Measurements from ENCODE around the gene USP49.

The USP49 gene

DNA sequence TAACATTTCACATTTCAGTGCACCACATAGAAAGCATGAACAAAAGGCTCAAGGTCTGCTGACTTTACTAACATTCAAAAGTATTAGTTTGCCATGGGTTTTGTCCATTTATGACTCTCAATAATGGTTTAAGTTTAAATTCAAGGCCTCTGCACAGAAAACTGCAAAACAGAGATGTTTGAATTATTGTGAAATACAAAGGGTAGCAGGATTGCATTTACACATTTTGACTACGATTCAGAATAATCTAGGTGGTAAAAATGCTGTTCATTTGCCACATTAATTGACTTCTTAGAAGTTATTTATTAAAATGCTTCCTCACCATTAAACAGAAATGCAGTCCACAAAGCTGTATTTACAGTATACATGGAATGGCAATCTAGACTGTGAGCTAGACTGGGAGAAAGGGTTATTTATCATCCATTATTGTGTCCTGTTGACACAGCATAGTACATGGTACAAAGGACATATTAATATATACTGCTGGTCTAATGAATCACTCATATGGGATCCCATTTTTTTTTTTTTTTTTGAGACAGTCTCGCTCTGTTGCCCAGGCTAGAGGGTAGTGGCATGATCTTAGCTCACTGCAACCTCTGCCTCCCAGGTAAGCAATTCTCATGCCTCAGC, 18.0 kb downstream of the USP49 start:
- H3K4me3 Mint-ChIP-seq, result no peak overlapping the region
- H3K4me1 Mint-ChIP-seq, result no peaks in the 10 kb centered on the region
- TF ChIP-seq, protein P1, sequence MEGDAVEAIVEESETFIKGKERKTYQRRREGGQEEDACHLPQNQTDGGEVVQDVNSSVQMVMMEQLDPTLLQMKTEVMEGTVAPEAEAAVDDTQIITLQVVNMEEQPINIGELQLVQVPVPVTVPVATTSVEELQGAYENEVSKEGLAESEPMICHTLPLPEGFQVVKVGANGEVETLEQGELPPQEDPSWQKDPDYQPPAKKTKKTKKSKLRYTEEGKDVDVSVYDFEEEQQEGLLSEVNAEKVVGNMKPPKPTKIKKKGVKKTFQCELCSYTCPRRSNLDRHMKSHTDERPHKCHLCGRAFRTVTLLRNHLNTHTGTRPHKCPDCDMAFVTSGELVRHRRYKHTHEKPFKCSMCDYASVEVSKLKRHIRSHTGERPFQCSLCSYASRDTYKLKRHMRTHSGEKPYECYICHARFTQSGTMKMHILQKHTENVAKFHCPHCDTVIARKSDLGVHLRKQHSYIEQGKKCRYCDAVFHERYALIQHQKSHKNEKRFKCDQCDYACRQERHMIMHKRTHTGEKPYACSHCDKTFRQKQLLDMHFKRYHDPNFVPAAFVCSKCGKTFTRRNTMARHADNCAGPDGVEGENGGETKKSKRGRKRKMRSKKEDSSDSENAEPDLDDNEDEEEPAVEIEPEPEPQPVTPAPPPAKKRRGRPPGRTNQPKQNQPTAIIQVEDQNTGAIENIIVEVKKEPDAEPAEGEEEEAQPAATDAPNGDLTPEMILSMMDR (IDR thresholded peaks at IDR 0.05; ENCODE audit: unreplicated experiment in 3 of 3), result no peak
- no peak overlapping the region for H3K27ac Mint-ChIP-seq
- no peaks in the 10 kb centered on the region for H3K27me3 Mint-ChIP-seq (ENCODE audit: low read depth)
- no peaks in the 10 kb centered on the region for H3K9me3 Mint-ChIP-seq
- H3K36me3 Mint-ChIP-seq (ENCODE audit: low read depth), result peaks cover 7% of the 10 kb centered on the region

DNA sequence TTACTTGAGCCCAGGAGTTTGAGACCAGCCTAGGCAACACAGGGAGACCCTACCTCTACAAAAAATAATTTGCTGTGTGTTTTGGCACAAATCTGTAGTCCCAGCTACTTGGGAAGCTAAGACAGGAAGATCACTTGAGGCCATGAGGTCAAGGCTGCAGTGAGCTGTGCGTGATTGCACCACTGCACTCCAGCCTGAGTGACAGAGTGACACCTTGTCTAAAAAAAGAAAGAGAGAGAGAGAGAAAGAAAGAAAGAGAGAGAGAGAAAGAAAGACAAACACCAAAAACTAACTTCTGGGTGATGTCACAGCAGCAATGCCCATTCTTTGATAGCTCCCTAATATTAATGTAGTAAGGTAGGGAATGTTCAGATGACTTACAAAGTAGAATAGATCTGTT, 20.4 kb downstream of the USP49 start:
- H3K36me3 Mint-ChIP-seq (ENCODE audit: low read depth), result peaks cover 16% of the 10 kb centered on the region
- H3K4me3 Mint-ChIP-seq, result no peak overlapping the region
- H3K27ac Mint-ChIP-seq, result no peak overlapping the region

DNA sequence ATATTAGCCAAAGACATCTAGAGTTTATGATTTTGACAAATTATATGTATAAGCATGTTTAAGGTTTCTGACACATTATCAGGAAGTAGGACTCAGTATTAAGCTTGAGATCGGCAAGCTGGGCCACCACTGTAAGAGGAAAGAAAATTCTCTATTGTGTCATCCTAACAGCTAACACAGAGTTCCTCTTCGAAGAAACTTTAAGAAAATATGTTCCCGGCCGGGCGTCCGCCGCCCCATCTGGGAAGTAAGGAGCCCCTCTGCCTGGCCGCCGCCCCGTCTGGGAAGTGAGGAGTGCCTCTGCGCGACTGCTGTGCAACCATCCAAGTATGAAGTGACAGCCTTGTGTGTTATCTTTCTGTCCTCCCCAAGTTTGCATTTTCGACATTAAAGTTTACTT, 23.0 kb downstream of the USP49 start:
- Mint-ChIP-seq H3K4me1 (no peaks in the 10 kb centered on the region), H3K9me3 (no peaks in the 10 kb centered on the region), H3K4me3 (no peak overlapping the region), H3K27me3 (ENCODE audit: low read depth) (no peaks in the 10 kb centered on the region), H3K27ac (no peak overlapping the region), H3K36me3 (ENCODE audit: low read depth) (peaks cover 16% of the 10 kb centered on the region)
- TF ChIP-seq, protein P1 (IDR thresholded peaks at IDR 0.05; ENCODE audit: unreplicated experiment in 3 of 3), result no peak

More for the DNA sequence above, 20.4 kb downstream of the USP49 start:
- TF ChIP-seq, protein P1 (IDR thresholded peaks at IDR 0.05; ENCODE audit: unreplicated experiment in 3 of 3), result no peak
- Mint-ChIP-seq H3K4me1 (no peaks in the 10 kb centered on the region), H3K27me3 (ENCODE audit: low read depth) (no peaks in the 10 kb centered on the region), H3K9me3 (no peaks in the 10 kb centered on the region)

DNA sequence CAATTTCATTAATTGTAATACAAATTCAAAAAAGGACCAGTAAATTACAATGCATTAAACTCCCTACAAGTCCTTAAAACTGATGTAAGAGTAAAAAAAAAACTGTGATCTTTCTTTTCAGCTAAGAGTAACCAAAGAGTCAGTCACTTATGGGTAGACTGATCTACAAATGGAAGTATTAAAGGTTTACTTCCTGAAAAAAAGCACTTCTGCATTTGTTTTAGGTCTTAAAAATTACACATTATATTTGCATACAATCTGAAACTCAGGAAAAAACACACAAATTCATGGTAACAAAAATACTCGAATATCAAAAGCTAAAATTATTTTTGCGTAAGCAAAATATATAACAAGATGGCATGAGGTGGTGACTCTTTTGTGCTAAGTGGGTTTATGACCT, 23.5 kb downstream of the USP49 start:
- peaks cover 17% of the 10 kb centered on the region for H3K36me3 Mint-ChIP-seq (ENCODE audit: low read depth)
- no peaks in the 10 kb centered on the region for H3K9me3 Mint-ChIP-seq
- no peak overlapping the region for H3K4me3 Mint-ChIP-seq
- no peak overlapping the region for H3K27ac Mint-ChIP-seq
- TF ChIP-seq, protein P1 (IDR thresholded peaks at IDR 0.05; ENCODE audit: unreplicated experiment in 3 of 3), result no peak
- no peaks in the 10 kb centered on the region for H3K4me1 Mint-ChIP-seq
- no peaks in the 10 kb centered on the region for H3K27me3 Mint-ChIP-seq (ENCODE audit: low read depth)

DNA sequence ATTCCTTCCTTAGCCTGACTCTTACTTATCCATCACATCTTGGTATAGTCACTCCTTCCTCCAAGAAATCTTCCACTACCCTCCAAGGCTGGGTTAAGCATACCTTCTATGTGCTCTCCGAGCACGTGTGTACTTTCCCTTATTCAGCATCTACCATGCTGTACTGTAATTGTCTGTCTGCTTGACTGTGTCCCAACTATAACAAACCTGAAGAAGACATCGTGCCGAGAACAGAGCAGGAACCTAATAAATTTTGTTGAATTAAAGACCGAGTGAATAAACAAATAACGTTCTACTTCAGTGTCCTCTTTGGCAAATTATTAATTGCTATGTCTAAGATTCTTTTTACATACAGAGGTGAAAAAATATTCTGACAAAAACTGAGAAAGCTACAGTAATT, 35.8 kb downstream of the USP49 start:
- Mint-ChIP-seq H3K4me1 (no peaks in the 10 kb centered on the region), H3K36me3 (ENCODE audit: low read depth) (no peaks in the 10 kb centered on the region), H3K27ac (no peak overlapping the region), H3K9me3 (no peaks in the 10 kb centered on the region), H3K4me3 (no peak overlapping the region), H3K27me3 (ENCODE audit: low read depth) (no peaks in the 10 kb centered on the region)
- TF ChIP-seq, protein P1 (IDR thresholded peaks at IDR 0.05; ENCODE audit: unreplicated experiment in 3 of 3), result no peak

DNA sequence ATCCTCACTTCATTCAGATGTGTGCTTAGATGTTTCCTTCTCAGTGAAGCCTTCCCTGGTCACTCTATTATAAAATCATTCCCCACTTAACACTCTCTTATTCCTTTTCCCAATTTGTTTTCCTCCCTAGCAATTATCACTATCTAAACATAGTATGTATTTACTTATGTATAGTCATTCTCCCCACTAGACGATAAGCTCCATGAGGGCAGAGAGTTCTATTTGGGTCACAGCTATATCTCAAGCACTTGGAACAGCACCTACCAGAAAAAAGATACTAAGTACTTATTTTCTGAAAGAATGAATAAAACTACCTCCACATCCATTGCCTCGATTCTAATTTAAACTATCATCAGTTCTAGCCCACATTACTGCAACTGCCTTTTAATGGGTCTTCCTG, 36.5 kb downstream of the USP49 start:
- Mint-ChIP-seq H3K9me3 (no peaks in the 10 kb centered on the region), H3K4me1 (no peaks in the 10 kb centered on the region), H3K36me3 (ENCODE audit: low read depth) (no peaks in the 10 kb centered on the region), H3K4me3 (no peak overlapping the region), H3K27ac (no peak overlapping the region), H3K27me3 (ENCODE audit: low read depth) (no peaks in the 10 kb centered on the region)
- TF ChIP-seq, protein P1 (IDR thresholded peaks at IDR 0.05; ENCODE audit: unreplicated experiment in 3 of 3), result no peak

All from nephron (organoid).